WTC11 (cell line): ENCODE data around the gene SYN1.

Experiments used
- CBFB ChIP-seq: sonication (generic); formaldehyde crosslinking; IDR thresholded peaks from 2 replicates; pipeline ENCODE4 v1.8.1; 2022; ENCODE audit warnings: mild to moderate bottlenecking, low read depth, missing genetic modification reagents
- JUN ChIP-seq: sonication (generic); formaldehyde crosslinking; IDR thresholded peaks from 2 replicates; pipeline ENCODE4 v1.8.0; 2023; ENCODE audit warnings: mild to moderate bottlenecking, missing genetic modification reagents
- NR3C1 ChIP-seq: sonication (generic); formaldehyde crosslinking; conservative IDR thresholded peaks from 2 replicates; pipeline ENCODE4 v1.8.1; 2023; ENCODE audit warnings: low read depth, mild to moderate bottlenecking, missing genetic modification reagents
- TF ChIP-seq, protein P1 (sequence below): fragments of 200-600 bp; IDR thresholded peaks from 2 replicates; pipeline ENCODE4 v1.8.0; 2022; ENCODE audit warnings: antibody characterized with exemption

DNA sequence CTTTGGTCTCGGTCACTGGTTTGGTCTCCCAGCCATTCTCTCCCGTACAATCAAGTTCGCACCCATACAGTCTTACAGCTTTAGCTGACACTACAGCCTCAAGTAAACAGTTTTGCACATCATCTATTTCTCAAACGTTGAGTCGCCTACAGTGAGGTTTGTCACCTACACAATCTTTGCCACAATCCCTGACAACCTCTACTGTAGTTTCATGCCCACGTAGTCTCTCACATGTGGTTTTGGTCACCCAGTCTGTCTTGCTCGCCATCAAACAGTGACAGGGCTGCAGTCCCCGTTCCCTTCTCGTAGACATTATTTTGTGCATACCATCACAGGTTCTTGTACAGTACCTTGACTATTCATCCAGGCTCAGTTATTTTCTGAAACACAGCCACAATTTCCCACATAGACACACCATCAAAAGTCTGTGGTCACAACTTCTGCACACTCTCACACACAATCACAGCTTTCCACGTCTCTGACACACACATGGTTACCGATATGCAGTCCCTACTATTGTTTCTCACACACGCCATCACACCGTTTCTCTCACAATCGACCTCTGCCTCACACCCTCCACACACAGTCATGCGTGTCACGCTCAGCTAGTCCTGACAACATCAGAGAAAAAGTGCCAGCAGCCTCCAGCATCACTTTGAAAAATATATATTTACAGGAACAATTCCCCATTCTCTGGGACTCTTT, 15.4 kb upstream of the SYN1 start:
- TF ChIP-seq, protein P1, sequence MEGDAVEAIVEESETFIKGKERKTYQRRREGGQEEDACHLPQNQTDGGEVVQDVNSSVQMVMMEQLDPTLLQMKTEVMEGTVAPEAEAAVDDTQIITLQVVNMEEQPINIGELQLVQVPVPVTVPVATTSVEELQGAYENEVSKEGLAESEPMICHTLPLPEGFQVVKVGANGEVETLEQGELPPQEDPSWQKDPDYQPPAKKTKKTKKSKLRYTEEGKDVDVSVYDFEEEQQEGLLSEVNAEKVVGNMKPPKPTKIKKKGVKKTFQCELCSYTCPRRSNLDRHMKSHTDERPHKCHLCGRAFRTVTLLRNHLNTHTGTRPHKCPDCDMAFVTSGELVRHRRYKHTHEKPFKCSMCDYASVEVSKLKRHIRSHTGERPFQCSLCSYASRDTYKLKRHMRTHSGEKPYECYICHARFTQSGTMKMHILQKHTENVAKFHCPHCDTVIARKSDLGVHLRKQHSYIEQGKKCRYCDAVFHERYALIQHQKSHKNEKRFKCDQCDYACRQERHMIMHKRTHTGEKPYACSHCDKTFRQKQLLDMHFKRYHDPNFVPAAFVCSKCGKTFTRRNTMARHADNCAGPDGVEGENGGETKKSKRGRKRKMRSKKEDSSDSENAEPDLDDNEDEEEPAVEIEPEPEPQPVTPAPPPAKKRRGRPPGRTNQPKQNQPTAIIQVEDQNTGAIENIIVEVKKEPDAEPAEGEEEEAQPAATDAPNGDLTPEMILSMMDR = no peak
- TF ChIP-seq JUN (CRISPR knock-in tag) (no peak), NR3C1 (CRISPR knock-in tag) (no peak), CBFB (CRISPR knock-in tag) (no peak)
